Measurements from ENCODE around the gene NSG1. TPM values are rescaled to one million over a fixed set of nuclear protein-coding genes. Genes with fewer than 3 reads are reported as not detected.

The NSG1 gene
- total RNA-seq, 2 donors from 2014 or later: 14.4 to 19.6 TPM

DNA sequence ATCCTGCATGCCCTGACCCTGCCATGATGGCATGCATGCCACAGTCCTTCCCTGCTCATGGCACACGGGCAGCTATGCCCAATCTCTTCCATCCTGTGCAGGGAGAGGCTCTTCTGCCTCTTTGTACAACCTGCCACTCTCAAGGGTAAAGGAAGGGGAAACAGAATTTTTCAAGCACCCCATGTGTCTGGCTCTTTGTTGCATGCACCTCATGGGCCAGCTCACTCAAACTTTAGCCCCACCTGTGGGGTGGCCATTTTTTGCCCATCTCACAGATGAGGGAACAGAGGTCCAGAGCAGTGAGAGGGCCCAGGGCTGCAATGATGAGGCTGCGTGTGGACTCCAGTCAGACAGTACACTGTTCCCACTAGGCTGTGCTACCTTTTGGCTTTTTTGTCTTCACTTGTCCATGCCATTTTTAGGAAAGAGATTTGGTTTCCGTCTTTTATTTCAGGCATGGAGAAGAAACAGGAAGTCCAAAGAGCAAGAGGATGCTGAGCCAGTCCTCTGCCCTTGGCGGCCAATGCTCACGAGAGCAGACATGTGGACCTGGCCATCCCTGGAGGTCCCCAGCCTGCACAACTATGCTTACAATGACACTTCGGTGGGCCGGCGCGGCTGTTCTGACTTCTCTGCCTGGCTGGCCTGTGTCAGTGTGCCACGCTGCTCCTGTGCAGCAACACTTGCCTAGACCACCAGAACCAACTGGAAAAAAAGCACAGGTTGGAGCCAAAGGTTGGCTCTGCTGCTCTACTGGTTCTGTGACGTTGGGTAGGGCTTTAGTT lies 45.6 kb downstream of the NSG1 start:
- TF ChIP-seq, protein P1, sequence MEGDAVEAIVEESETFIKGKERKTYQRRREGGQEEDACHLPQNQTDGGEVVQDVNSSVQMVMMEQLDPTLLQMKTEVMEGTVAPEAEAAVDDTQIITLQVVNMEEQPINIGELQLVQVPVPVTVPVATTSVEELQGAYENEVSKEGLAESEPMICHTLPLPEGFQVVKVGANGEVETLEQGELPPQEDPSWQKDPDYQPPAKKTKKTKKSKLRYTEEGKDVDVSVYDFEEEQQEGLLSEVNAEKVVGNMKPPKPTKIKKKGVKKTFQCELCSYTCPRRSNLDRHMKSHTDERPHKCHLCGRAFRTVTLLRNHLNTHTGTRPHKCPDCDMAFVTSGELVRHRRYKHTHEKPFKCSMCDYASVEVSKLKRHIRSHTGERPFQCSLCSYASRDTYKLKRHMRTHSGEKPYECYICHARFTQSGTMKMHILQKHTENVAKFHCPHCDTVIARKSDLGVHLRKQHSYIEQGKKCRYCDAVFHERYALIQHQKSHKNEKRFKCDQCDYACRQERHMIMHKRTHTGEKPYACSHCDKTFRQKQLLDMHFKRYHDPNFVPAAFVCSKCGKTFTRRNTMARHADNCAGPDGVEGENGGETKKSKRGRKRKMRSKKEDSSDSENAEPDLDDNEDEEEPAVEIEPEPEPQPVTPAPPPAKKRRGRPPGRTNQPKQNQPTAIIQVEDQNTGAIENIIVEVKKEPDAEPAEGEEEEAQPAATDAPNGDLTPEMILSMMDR (IDR thresholded peaks at IDR 0.05): no peak
- H3K36me3 ChIP-seq: peaks cover 14% of the 10 kb centered on the region
- H3K4me1 ChIP-seq: peaks cover 0 to 4% of the 10 kb centered on the region in 2 donors
- no peaks in the 10 kb centered on the region for H3K9me3 ChIP-seq
- H3K27me3 ChIP-seq: no peaks in the 10 kb centered on the region
- H3K27ac ChIP-seq: no peak overlapping the region
- no peak for DNase-seq (ENCODE audit: low spot score)
- H3K4me3 ChIP-seq: no peak overlapping the region

DNA sequence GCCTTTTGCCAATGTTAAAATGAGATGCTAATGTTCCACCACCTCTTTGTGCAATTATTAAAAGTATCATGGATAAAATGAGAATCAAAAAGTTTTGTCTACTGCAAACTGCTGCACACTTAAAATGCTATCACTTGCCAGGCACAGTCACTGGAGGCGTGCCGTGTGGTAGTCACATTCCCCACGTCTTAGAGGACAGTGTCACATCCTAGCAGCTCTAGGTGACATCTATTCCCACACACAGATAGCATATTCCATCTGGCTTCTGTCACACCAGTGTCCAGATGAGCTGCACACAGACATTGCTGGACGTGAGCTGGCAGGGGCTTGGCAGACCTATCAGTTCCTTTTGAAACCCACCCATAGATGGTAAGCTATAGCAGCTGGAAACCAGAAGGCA lies 47.0 kb downstream of the NSG1 start:
- Histone ChIP-seq H3K4me3 (no peak overlapping the region), H3K4me1 (peaks cover 0 to 4% of the 10 kb centered on the region in 2 donors), H3K27ac (no peak overlapping the region), H3K36me3 (peaks cover 24% of the 10 kb centered on the region), H3K27me3 (no peaks in the 10 kb centered on the region), H3K9me3 (no peaks in the 10 kb centered on the region)
- TF ChIP-seq, protein P1 (IDR thresholded peaks at IDR 0.05): no peak
- no peak for DNase-seq (ENCODE audit: low spot score)

DNA sequence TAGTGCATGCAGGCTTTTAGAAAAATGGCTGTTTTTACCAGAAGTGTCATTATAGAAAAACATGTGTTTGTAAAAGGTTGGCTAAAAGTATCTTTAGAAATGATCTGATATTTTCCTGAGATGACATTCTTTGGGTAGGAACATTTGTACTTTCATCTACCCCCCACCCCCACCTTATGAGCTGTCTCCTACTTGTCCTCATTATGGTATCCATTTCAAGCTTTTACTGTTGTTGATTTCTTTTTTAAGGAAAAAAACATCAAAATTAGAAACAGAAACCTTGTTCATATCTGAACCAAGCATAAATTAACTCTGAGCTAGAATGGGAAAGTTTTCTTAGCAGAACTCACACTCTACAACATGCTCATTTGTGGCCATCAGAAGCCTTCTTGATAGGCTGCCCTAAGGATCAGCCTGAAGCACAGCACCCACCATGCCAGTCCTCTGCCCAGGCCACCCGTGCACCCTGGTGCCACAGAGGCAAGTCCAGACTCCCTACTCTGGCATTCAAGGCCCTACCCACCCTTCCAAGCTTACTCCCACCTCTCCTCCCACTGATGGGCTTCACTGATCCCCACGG lies 49.4 kb downstream of the NSG1 start:
- TF ChIP-seq, protein P1 (IDR thresholded peaks at IDR 0.05): no peak
- Histone ChIP-seq H3K4me1 (peaks cover 0 to 4% of the 10 kb centered on the region in 2 donors), H3K36me3 (peaks cover 24% of the 10 kb centered on the region), H3K27ac (no peak overlapping the region), H3K4me3 (no peak overlapping the region), H3K9me3 (no peaks in the 10 kb centered on the region), H3K27me3 (no peaks in the 10 kb centered on the region)
- DNase-seq (ENCODE audit: low spot score): no peak

- H3K27me3 ChIP-seq: no peaks in the 10 kb centered on the region
- TF ChIP-seq, protein P1 (IDR thresholded peaks at IDR 0.05): no peak
- no peaks in the 10 kb centered on the region for H3K9me3 ChIP-seq
- no peak overlapping the region for H3K27ac ChIP-seq
- H3K4me3 ChIP-seq: no peak overlapping the region
- H3K36me3 ChIP-seq: peaks cover 16% of the 10 kb centered on the region
- H3K4me1 ChIP-seq: peaks cover 0 to 4% of the 10 kb centered on the region in 2 donors
- DNase-seq (ENCODE audit: low spot score): no peak
These were observed 51.0 kb downstream of the NSG1 start for GRCh38 chr4:4437798-4438470.

DNA sequence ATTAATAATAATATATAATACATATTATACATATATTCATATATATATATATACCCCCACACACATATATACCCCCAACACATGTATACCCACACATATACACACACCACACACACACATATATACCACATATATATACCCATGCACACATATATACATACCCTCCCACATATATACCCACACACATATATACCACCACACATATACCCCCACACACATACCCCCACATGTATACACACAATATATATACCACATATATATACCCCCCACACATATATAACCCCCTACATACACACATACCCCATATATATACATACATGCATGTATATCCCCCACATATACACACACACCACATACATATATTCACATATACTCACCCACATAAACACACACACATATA lies 52.0 kb downstream of the NSG1 start:
- TF ChIP-seq, protein P1 (IDR thresholded peaks at IDR 0.05): no peak
- Histone ChIP-seq H3K4me1 (no peaks in the 10 kb centered on the region), H3K27ac (no peak overlapping the region), H3K27me3 (no peaks in the 10 kb centered on the region), H3K9me3 (no peaks in the 10 kb centered on the region), H3K36me3 (peaks cover 15% of the 10 kb centered on the region), H3K4me3 (no peak overlapping the region)
- DNase-seq (ENCODE audit: low spot score): no peak

All from right atrium auricular region (tissue), 2 donors.